ENCODE data around the gene TSKS. TPM values are rescaled to one million over a fixed set of nuclear protein-coding genes. Genes with fewer than 3 reads are reported as not detected.

The TSKS gene
- total RNA-seq, 1 experiment from 2014 or later, result 0.76 TPM

- Histone ChIP-seq H3K4me1 (ENCODE audit: control insufficient read depth in 1 of 2, insufficient read depth in 2 of 2, low read length in 2 of 2) (peaks cover 4 to 18% of the 10 kb centered on the region in 2 experiments; a peak in 3 of 4 replicates), H3K9ac (ENCODE audit: low read length) (no peak overlapping the region), H3K4me2 (ENCODE audit: low read length) (no peak overlapping the region), H2AFZ (ENCODE audit: low read depth, low read length, poor library complexity, severe bottlenecking) (no peak overlapping the region), H3K9me3 (ENCODE audit: control insufficient read depth in 1 of 2, insufficient read depth in 1 of 2, low read depth in 1 of 2, low read length in 2 of 2) (no peaks in the 10 kb centered on the region), H4K20me1 (ENCODE audit: insufficient read depth) (no peaks in the 10 kb centered on the region), H3K27ac (ENCODE audit: low read depth, low read length) (no peak overlapping the region), H3K9me2 (ENCODE audit: insufficient read depth) (no peaks in the 10 kb centered on the region), H3K36me3 (ENCODE audit: control insufficient read depth in 1 of 2, insufficient read depth in 2 of 2, low read length in 2 of 2) (no peaks in the 10 kb centered on the region), H3K4me3 (replicated peaks in 1 of 2; ENCODE audit: low read depth in 1 of 2, low read length in 2 of 2) (no peak overlapping the region), H3K27me3 (ENCODE audit: insufficient read depth, low read length) (no peaks in the 10 kb centered on the region), H3K79me2 (ENCODE audit: insufficient read depth, low read length) (no peaks in the 10 kb centered on the region)
- ChIA-PET POLR2A (no interaction called here), CTCF (no interaction called here), RAD21 (ENCODE audit: low non-redundant PET in 1 of 2, low total read pairs in 2 of 2, uncharacterized antibody in 2 of 2, unreplicated experiment in 2 of 2) (interaction anchor here in 1 of 2 experiments (0.7 kb wide), 1 partner anchor 130 kb away, joined by 8 read pairs; no protein-coding TSS in a partner anchor)
- no peak for ATAC-seq
- TF ChIP-seq POLR2AphosphoS5 (IDR thresholded peaks at IDR 0.05; ENCODE audit: low read depth, low read length) (no peak), MAX (IDR thresholded peaks at IDR 0.05) (no peak), CEBPB (IDR thresholded peaks at IDR 0.05; ENCODE audit: low read depth) (no peak), SRF (IDR thresholded peaks at IDR 0.05; ENCODE audit: low read depth) (no peak), SIN3A (IDR thresholded peaks at IDR 0.05; ENCODE audit: low read depth) (no peak), ZNF274 (IDR thresholded peaks at IDR 0.05; ENCODE audit: low read depth, low read length) (no peak), CBX3 (IDR thresholded peaks at IDR 0.05; ENCODE audit: low read depth) (no peak), RAD21 (IDR thresholded peaks at IDR 0.05; ENCODE audit: low read depth) (no peak), ZBTB33 (IDR thresholded peaks at IDR 0.05; ENCODE audit: extremely low read depth, insufficient replicate concordance, low read length) (no peak), JUND (IDR thresholded peaks at IDR 0.05) (no peak), POLR2A (IDR thresholded peaks at IDR 0.05; ENCODE audit: borderline replicate concordance, extremely low read depth, insufficient read depth, insufficient read length) (no peak), EGR1 (IDR thresholded peaks at IDR 0.05; ENCODE audit: low read depth) (no peak)
- no TSS peak for BruUV-seq (replicated peaks)
- no peak for DNase-seq (ENCODE audit: low read depth, low spot score)
- intact Hi-C loops (cut with micrococcal nuclease), result no loop called here
Measured at GRCh38 chr19:49696115-49696514, 67.0 kb downstream of the TSKS start.
